Measurements from ENCODE around the gene LPGAT1.
"Not testable (repeated sequence)": the region's sequence is repeated elsewhere in the genome, so short reads cannot be mapped to it uniquely, and the experiment has no call there.

LPGAT1 gene

GRCh38 chr1:211830328-211831142, at the start of gene LPGAT1:
Gene LPGAT1 (minus strand): TSS chr1:211830763. CDS start chr1:211829296, 1,467 bp downstream.
- DNase-seq (ENCODE audit: low read depth in 2 of 2), result peak; percentile 50 to 58

GRCh38 chr1:211879475-211879874, 48.9 kb upstream of the LPGAT1 start:
- DNase-seq (ENCODE audit: low read depth in 2 of 2), result no peak

- DNase-seq (ENCODE audit: low read depth in 2 of 2), result no peak
Measured at GRCh38 chr1:211876851-211877590, 46.5 kb upstream of the LPGAT1 start.

- DNase-seq (ENCODE audit: low read depth in 2 of 2), result no peak
Measured at GRCh38 chr1:211875541-211875940, 45.0 kb upstream of the LPGAT1 start.

- no peak for DNase-seq (ENCODE audit: low read depth in 2 of 2)
Measured at GRCh38 chr1:211874521-211875347, 44.2 kb upstream of the LPGAT1 start.

GRCh38 chr1:211873731-211874130, 43.2 kb upstream of the LPGAT1 start:
- not testable (repeated sequence) for DNase-seq (ENCODE audit: low read depth in 2 of 2)

- no peak for DNase-seq (ENCODE audit: low read depth in 2 of 2)
Measured at GRCh38 chr1:211870156-211870555, 39.6 kb upstream of the LPGAT1 start.

- no peak for DNase-seq (ENCODE audit: low read depth in 2 of 2)
Measured at GRCh38 chr1:211865180-211865579, 34.6 kb upstream of the LPGAT1 start.

- no peak for DNase-seq (ENCODE audit: low read depth in 2 of 2)
Measured at GRCh38 chr1:211859405-211859804, 28.8 kb upstream of the LPGAT1 start.

GRCh38 chr1:211851174-211851573, 20.6 kb upstream of the LPGAT1 start:
- DNase-seq (ENCODE audit: low read depth in 2 of 2), result no peak

- DNase-seq (ENCODE audit: low read depth in 2 of 2), result no peak
Measured at GRCh38 chr1:211843507-211844298, 13.1 kb upstream of the LPGAT1 start.

GRCh38 chr1:211843018-211843417, 12.5 kb upstream of the LPGAT1 start:
- no peak for DNase-seq (ENCODE audit: low read depth in 2 of 2)

GRCh38 chr1:211842518-211842917, 12.0 kb upstream of the LPGAT1 start:
- no peak for DNase-seq (ENCODE audit: low read depth in 2 of 2)

- no peak for DNase-seq (ENCODE audit: low read depth in 2 of 2)
Measured at GRCh38 chr1:211839106-211839505, 8.5 kb upstream of the LPGAT1 start.

- DNase-seq (ENCODE audit: low read depth in 2 of 2), result no peak
Measured at GRCh38 chr1:211833174-211833820, 2.7 kb upstream of the LPGAT1 start.

- DNase-seq (ENCODE audit: low read depth in 2 of 2), result no peak
Measured at GRCh38 chr1:211832661-211833060, 2.1 kb upstream of the LPGAT1 start.

GRCh38 chr1:211831558-211832323, 1.2 kb upstream of the LPGAT1 start:
- DNase-seq (ENCODE audit: low read depth in 2 of 2), result no peak

GRCh38 chr1:211830055-211830327, 572 bp downstream of the LPGAT1 start:
- DNase-seq (ENCODE audit: low read depth in 2 of 2), result no peak

- DNase-seq (ENCODE audit: low read depth in 2 of 2), result no peak
Measured at GRCh38 chr1:211829343-211830054, 1.1 kb downstream of the LPGAT1 start.
